Fibroblast of lung (primary cell): Measurements from ENCODE around the gene GDPD4. TPM values are rescaled to one million over a fixed set of nuclear protein-coding genes. Genes with fewer than 3 reads are reported as not detected.

Source experiments
- DNase-seq, 2 donors: peaks; one replicate each; pipeline versions ENCODE4 v3.0.0 to v3.0.0-alpha.2; 2010; ENCODE audit warnings: low read depth in 2 of 2
- H2AFZ ChIP-seq: 2 replicates; pipeline ENCODE4 v1.5.1; 2012; ENCODE audit warnings: low read length, control low read depth, inconsistent platforms
- H3K27ac ChIP-seq: 2 replicates; pipeline ENCODE4 v1.5.1; 2011; ENCODE audit warnings: low read length, control low read depth; ENCODE audit not compliant: insufficient read depth
- H3K27me3 ChIP-seq: 2 replicates; pipeline ENCODE4 v1.5.1; 2011; ENCODE audit warnings: mild to moderate bottlenecking, low read length; ENCODE audit not compliant: control insufficient read depth, insufficient read depth
- H3K36me3 ChIP-seq: 2 replicates; pipeline ENCODE4 v1.5.1; 2011; ENCODE audit warnings: low read length; ENCODE audit not compliant: control insufficient read depth, insufficient read depth
- H3K4me1 ChIP-seq: 2 replicates; pipeline ENCODE4 v1.5.1; 2011; ENCODE audit warnings: low read length; ENCODE audit not compliant: control insufficient read depth, insufficient read depth; ENCODE audit errors: extremely low read depth
- H3K4me2 ChIP-seq: 2 replicates; pipeline ENCODE4 v1.5.1; 2011; ENCODE audit warnings: low read length, control low read depth; ENCODE audit not compliant: insufficient read depth; ENCODE audit errors: extremely low read depth
- H3K4me3 ChIP-seq, 4 experiments: fragments of 200-600 bp in 1 of 4; sonication (generic) in 1 of 4; replicated peaks in 1 of 4; 2 replicates each; pipeline ENCODE4 v1.5.1; 2011 to 2016; ENCODE audit warnings: low read length in 4 of 4, low read depth in 3 of 4, mild to moderate bottlenecking in 3 of 4, control low read depth in 2 of 4, inconsistent platforms in 1 of 4, mixed read lengths in 1 of 4; ENCODE audit not compliant: insufficient read depth in 1 of 4; ENCODE audit errors: control extremely low read depth in 1 of 4
- H3K79me2 ChIP-seq: 2 replicates; pipeline ENCODE4 v1.5.1; 2012; ENCODE audit warnings: mild to moderate bottlenecking, low read length, inconsistent platforms; ENCODE audit not compliant: control insufficient read depth, insufficient read depth
- H3K9ac ChIP-seq: 2 replicates; pipeline ENCODE4 v1.5.1; 2011; ENCODE audit warnings: mild to moderate bottlenecking, low read length, control low read depth; ENCODE audit not compliant: insufficient read depth
- H3K9me3 ChIP-seq: 2 replicates; pipeline ENCODE4 v1.5.1; 2012; ENCODE audit warnings: low read depth, low read length; ENCODE audit not compliant: control insufficient read depth, insufficient read depth
- H4K20me1 ChIP-seq: 2 replicates; pipeline ENCODE4 v1.5.1; 2011; ENCODE audit warnings: low read length; ENCODE audit not compliant: control insufficient read depth, insufficient read depth; ENCODE audit errors: extremely low read depth
- EZH2 ChIP-seq: IDR thresholded peaks from 2 replicates; pipeline ENCODE4 v1.5.1; 2012; ENCODE audit warnings: low read length, control low read depth, mild to moderate bottlenecking; ENCODE audit errors: missing control alignments
- polyA plus RNA-seq, 2 donors: library from polyadenylated mRNA; depleted of rRNA in 1 of 2; stranded (reverse) in 1 of 2; unstranded in 1 of 2; fragments of >200 nt; gene quantifications; 2 replicates each; pipeline ENCODE4 v1.2.1, GENCODE V29; 2011 to 2012; ENCODE audit warnings: missing spikeins in 1 of 2
- total RNA-seq: library from RNA; depleted of rRNA; stranded (reverse); fragments of >200 nt; gene quantifications from 2 replicates; pipeline ENCODE4 v1.2.1, GENCODE V29; 2014
- TF ChIP-seq, protein P1 (sequence below), 2 donors: IDR thresholded peaks in 1 of 2; conservative IDR thresholded peaks in 1 of 2; 1 replicate in 1 of 2; 2 replicates in 1 of 2; pipeline ENCODE4 v1.5.1; 2011 to 2012; ENCODE audit warnings: low read length in 2 of 2, control low read depth in 1 of 2, inconsistent platforms in 1 of 2, low read depth in 1 of 2, mild to moderate bottlenecking in 1 of 2

The GDPD4 gene
- total and polyA plus RNA-seq, 2 donors (not counting 1 experiment from before 2014, with no cell fraction given): not detected

DNA sequence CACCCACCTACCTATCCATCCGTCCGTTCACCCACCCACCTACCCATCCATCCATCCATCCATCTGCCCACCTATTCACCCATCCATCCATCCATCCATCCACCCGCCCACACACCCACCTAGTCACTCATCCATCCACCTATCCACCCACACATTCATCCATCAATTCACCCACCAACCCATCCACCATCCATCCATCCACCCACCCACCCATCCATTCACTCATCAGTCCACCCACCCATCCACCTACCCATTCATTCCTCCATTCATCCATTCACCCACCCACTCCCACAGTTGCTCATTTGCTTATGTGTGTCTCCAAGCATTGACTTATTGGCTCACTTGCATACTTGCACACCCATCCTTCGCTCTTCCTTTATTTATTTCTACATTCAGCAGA, 123.3 kb downstream of the GDPD4 start:
- TF ChIP-seq EZH2: no peak
- TF ChIP-seq, protein P1, sequence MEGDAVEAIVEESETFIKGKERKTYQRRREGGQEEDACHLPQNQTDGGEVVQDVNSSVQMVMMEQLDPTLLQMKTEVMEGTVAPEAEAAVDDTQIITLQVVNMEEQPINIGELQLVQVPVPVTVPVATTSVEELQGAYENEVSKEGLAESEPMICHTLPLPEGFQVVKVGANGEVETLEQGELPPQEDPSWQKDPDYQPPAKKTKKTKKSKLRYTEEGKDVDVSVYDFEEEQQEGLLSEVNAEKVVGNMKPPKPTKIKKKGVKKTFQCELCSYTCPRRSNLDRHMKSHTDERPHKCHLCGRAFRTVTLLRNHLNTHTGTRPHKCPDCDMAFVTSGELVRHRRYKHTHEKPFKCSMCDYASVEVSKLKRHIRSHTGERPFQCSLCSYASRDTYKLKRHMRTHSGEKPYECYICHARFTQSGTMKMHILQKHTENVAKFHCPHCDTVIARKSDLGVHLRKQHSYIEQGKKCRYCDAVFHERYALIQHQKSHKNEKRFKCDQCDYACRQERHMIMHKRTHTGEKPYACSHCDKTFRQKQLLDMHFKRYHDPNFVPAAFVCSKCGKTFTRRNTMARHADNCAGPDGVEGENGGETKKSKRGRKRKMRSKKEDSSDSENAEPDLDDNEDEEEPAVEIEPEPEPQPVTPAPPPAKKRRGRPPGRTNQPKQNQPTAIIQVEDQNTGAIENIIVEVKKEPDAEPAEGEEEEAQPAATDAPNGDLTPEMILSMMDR (conservative IDR thresholded peaks at IDR 0.05 in 1 of 2, IDR thresholded peaks at IDR 0.05 in 1 of 2; ENCODE audit: low read depth in 1 of 2, low read length in 2 of 2): no peak
- H3K79me2 ChIP-seq: no peaks in the 10 kb centered on the region

DNA sequence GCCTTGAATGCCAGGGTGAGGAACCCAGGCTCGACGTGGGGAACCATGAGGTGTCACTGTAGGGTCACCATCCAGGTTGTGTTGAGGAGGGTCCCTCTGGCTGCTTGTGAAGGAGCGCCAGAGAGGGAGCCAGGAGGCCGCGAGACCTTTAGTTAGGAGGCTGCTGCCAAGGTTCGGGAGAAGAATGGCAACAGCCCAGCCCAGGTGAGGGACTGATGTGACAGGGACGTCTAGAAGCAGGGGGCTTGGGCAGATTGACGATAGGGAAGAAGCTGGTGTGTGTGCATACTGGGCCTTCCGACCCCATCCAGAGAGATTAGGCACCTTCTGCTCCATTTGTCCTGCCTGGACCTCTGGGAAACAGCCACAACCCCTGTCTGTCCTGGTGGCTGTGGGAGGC, 124.5 kb downstream of the GDPD4 start:
- no peak for DNase-seq
- no peak overlapping the region for H3K9ac ChIP-seq
- no peak overlapping the region for H3K27ac ChIP-seq
- no peaks in the 10 kb centered on the region for H3K36me3 ChIP-seq
- peaks cover 3% of the 10 kb centered on the region for H3K27me3 ChIP-seq
- H3K79me2 ChIP-seq: no peaks in the 10 kb centered on the region
- no peak overlapping the region for H2AFZ ChIP-seq
- H3K9me3 ChIP-seq: no peaks in the 10 kb centered on the region
- H3K4me1 ChIP-seq: no peaks in the 10 kb centered on the region
- H3K4me3 ChIP-seq: no peak overlapping the region
- H4K20me1 ChIP-seq: no peaks in the 10 kb centered on the region
- TF ChIP-seq, protein P1 (conservative IDR thresholded peaks at IDR 0.05 in 1 of 2, IDR thresholded peaks at IDR 0.05 in 1 of 2; ENCODE audit: low read depth in 1 of 2, low read length in 2 of 2): no peak
- TF ChIP-seq EZH2: no peak
- H3K4me2 ChIP-seq: no peak overlapping the region

More for the DNA sequence above, 123.3 kb downstream of the GDPD4 start:
- H3K9ac ChIP-seq: no peak overlapping the region
- H3K36me3 ChIP-seq: no peaks in the 10 kb centered on the region
- H2AFZ ChIP-seq: no peak overlapping the region
- peaks cover 3% of the 10 kb centered on the region for H3K27me3 ChIP-seq
- no peak for DNase-seq
- H3K4me2 ChIP-seq: no peak overlapping the region
- no peak overlapping the region for H3K27ac ChIP-seq
- no peaks in the 10 kb centered on the region for H3K4me1 ChIP-seq
- H3K4me3 ChIP-seq: no peak overlapping the region
- H3K9me3 ChIP-seq: no peaks in the 10 kb centered on the region
- no peaks in the 10 kb centered on the region for H4K20me1 ChIP-seq

DNA sequence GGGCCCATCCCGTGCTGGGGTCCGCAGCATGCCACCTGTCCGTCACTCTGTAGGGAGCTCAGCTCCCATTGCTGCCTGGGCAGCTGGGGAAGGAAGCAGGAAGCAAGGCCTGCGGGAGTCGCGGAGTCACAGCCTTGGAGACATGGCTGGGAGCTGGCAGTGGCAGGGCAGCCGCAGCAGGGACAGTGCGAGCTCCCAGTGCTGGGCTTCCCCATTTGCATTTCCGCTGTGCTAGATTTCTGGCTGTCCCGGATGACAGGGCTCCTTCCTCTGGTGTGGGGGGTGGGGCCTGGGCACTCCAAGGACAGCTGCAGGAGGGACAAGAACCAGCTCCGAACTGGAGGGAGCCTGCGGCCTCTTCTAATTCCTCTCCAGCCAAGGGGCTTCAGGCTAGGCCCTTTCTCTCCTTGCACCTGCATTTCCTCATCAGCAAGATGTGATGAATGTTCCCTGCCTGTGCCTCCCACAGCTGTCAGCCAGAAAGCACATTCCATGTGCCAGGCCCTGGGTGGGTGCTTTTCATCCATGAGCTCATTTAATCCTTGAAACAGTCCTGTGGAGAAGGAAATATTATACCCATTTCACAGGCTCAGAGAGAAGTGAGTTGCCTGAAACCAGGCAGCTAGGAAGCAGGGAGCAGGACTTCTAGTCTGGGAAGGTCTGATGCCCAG, 125.5 kb downstream of the GDPD4 start:
- peaks cover 3% of the 10 kb centered on the region for H3K27me3 ChIP-seq
- no peaks in the 10 kb centered on the region for H3K9me3 ChIP-seq
- TF ChIP-seq, protein P1 (conservative IDR thresholded peaks at IDR 0.05 in 1 of 2, IDR thresholded peaks at IDR 0.05 in 1 of 2; ENCODE audit: low read depth in 1 of 2, low read length in 2 of 2): no peak
- no peak for TF ChIP-seq EZH2
- H3K9ac ChIP-seq: no peak overlapping the region
- H3K79me2 ChIP-seq: no peaks in the 10 kb centered on the region
- no peaks in the 10 kb centered on the region for H3K4me1 ChIP-seq
- no peak overlapping the region for H2AFZ ChIP-seq
- H3K27ac ChIP-seq: no peak overlapping the region
- H4K20me1 ChIP-seq: no peaks in the 10 kb centered on the region
- no peak overlapping the region for H3K4me2 ChIP-seq
- no peak for DNase-seq
- H3K4me3 ChIP-seq: no peak overlapping the region
- no peaks in the 10 kb centered on the region for H3K36me3 ChIP-seq
